Fibroblast of the aortic adventitia (primary cell): ENCODE measurements around the gene ZKSCAN3. TPM values are rescaled to one million over a fixed set of nuclear protein-coding genes. Genes with fewer than 3 reads are reported as not detected.
"Not testable (repeated sequence)": the region's sequence is repeated elsewhere in the genome, so short reads cannot be mapped to it uniquely, and the experiment has no call there.

ENCODE experiments used
- DNase-seq: peaks from one replicate; pipeline ENCODE4 v3.0.0-alpha.2; 2010; ENCODE audit warnings: low read depth
- H3K4me3 ChIP-seq: 2 replicates; pipeline ENCODE4 v1.5.1; 2011; ENCODE audit warnings: low read depth, mild to moderate bottlenecking, control low read depth, low read length, moderate library complexity
- CTCF ChIP-seq: IDR thresholded peaks from 2 replicates; pipeline ENCODE4 v1.5.1; 2011; ENCODE audit warnings: mild to moderate bottlenecking, low read length, control low read depth, inconsistent platforms; ENCODE audit not compliant: insufficient read depth
- total RNA-seq: library from RNA; depleted of rRNA; stranded (reverse); fragments of >200 nt; gene quantifications from 2 replicates; pipeline ENCODE4 v1.2.3, GENCODE V29; 2012; ENCODE audit warnings: low replicate concordance

ZKSCAN3 gene
- total RNA-seq: 2.6 and 3.6 TPM in 2 replicates

- H3K4me3 ChIP-seq: peak within 1 kb of the TSS; percentile 87
- peak; percentile 75 for DNase-seq
- TF ChIP-seq CTCF: no peak
Observed at GRCh38 chr6:28349892-28350737, at the start of gene ZKSCAN3. Gene ZKSCAN3 (plus strand): TSS chr6:28349947. CDS start chr6:28359587, 9,640 bp downstream.

DNA sequence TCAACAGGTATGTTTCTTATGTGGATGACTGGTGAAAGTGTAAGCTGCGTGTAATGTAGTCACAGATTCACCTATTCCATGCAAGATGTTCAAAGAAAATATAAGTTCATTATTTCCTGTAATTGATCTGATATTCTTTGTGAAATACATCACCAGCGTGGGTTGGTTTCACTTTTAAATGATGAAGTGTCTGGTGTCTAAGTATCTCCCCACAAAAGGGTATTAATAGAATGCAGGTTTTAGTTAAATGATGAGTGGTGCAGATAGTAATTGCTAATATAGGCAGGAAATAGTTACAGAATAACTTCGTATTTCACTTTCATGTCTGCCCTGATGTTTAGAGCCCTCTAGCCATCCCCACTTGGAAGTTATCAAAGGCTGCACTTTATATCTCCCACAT lies 46.2 kb upstream of the ZKSCAN3 start:
- DNase-seq: no peak

GRCh38 chr6:28306363-28306762 lies 43.4 kb upstream of the ZKSCAN3 start:
- H3K4me3 ChIP-seq, DNase-seq: not testable (repeated sequence)

More for the DNA sequence above, 46.2 kb upstream of the ZKSCAN3 start:
- H3K4me3 ChIP-seq: no peak overlapping the region
- TF ChIP-seq CTCF: no peak

DNA sequence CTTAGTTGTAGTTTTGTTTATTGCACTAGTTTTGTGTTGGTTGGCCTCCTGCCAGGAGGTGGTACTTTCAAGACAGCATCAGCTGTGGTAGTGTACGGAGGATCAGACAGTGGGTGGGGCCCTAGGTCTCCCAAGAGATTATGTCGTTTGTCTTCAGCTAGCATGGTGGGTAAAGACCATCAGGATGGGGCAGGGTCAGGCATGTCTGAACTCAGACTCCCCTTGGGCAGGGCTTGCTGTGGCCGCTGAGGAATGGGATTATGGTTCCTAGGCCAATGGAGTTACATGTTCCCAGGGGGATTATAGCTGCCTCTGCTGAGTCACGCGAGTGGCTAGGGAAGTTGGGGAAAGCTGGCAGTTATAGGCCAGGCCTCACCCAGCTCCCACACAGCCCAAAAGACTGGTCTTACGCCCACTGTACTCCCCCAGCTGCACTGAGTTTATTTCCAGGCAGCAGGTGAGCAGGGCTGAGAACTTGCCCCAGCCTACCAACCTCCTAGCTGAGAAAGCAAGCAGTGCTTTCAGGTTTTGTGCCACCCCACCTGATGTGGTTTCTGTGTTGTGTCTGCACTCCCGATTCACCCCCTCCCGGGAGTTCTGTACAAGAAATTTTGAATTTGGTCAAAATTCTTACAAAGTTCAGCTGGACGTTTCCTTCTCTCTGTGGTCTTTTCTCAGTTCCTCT lies 38.5 kb upstream of the ZKSCAN3 start:
- no peak for DNase-seq
- H3K4me3 ChIP-seq: no peak overlapping the region
- TF ChIP-seq CTCF: no peak

GRCh38 chr6:28312939-28313338 lies 36.8 kb upstream of the ZKSCAN3 start:
- no peak overlapping the region for H3K4me3 ChIP-seq
- no peak for TF ChIP-seq CTCF
- no peak for DNase-seq

DNA sequence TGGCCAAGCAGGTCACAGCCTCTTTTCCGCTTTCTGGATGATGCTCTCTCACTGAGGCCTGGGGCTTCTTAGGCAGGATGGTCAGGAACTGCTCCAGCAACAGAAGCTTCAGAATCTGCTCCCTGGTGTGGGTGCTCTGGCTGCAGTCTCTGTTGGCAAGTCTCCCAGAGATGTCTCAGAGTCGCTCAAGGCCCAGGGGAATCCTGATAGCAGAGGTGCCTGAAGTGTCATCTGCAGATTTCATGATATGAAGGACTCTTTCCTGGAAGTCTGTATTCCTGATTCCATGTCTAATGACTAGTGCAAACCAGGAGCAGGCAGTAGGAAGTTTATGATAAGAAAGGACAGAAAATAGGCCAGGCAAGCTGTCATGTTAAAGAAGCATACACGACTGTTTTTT lies 34.1 kb upstream of the ZKSCAN3 start:
- no peak for DNase-seq
- H3K4me3 ChIP-seq: no peak overlapping the region
- TF ChIP-seq CTCF: no peak

GRCh38 chr6:28317866-28318265 lies 31.9 kb upstream of the ZKSCAN3 start:
- H3K4me3 ChIP-seq, DNase-seq: not testable (repeated sequence)
